Caco-2 (cell line): ENCODE data around the gene WDR48. TPM values are rescaled to one million over a fixed set of nuclear protein-coding genes. Genes with fewer than 3 reads are reported as not detected.

Experiments used
- BruUV-seq: library from RNA; stranded (reverse); fragments of 400-500 nt; replicated peaks from 2 replicates; lab custom pipeline; 2021; lab: Mats Ljungman, UMichigan
- CTCF ChIA-PET: fragments of 300-600 bp; sonication (Branson Sonifier 250); formaldehyde crosslinking; loops from one replicate; lab custom pipeline; 2022; ENCODE audit warnings: antibody characterized with exemption; lab: Charles Lee
- POLR2A ChIA-PET: fragments of 300-600 bp; sonication (Branson Sonifier 250); formaldehyde crosslinking; loops from one replicate; lab custom pipeline; 2022; ENCODE audit warnings: antibody characterized with exemption; lab: Charles Lee
- DNase-seq, 2 experiments: peaks; one replicate each; pipeline versions ENCODE4 v3.0.0 to v3.0.0-alpha.2; 2020 to 2022
- H3K27me3 ChIP-seq: replicated peaks from 2 replicates; pipeline ENCODE4 v1.6.0; 2011; ENCODE audit warnings: low read length; ENCODE audit not compliant: control insufficient read depth, insufficient read depth
- H3K36me3 ChIP-seq: 2 replicates; pipeline ENCODE4 v1.5.1; 2011; ENCODE audit warnings: low read length; ENCODE audit not compliant: control insufficient read depth, insufficient read depth
- H3K4me1 ChIP-seq: fragments of 250-450 bp; sonication (Bioruptor Pico); 2 replicates; pipeline ENCODE4 v1.5.1; 2020; ENCODE audit warnings: mild to moderate bottlenecking
- H3K4me3 ChIP-seq: 2 replicates; pipeline ENCODE4 v1.5.1; 2011; ENCODE audit warnings: low read depth, mild to moderate bottlenecking, control low read depth, low read length
- H3K9me3 ChIP-seq: fragments of 250-450 bp; sonication (Bioruptor Pico); 2 replicates; pipeline ENCODE4 v1.5.1; 2020; ENCODE audit warnings: mild to moderate bottlenecking, moderate library complexity
- H3K27ac Mint-ChIP-seq: one replicate; pipeline ENCODE4 v1.8.0; 2022; ENCODE audit warnings: mixed read lengths; ENCODE audit not compliant: unreplicated experiment
- H3K27me3 Mint-ChIP-seq: one replicate; pipeline ENCODE4 v1.8.0; 2022; ENCODE audit warnings: mixed read lengths; ENCODE audit not compliant: insufficient read depth, unreplicated experiment
- H3K36me3 Mint-ChIP-seq: one replicate; pipeline ENCODE4 v1.8.0; 2022; ENCODE audit warnings: mild to moderate bottlenecking, mixed read lengths; ENCODE audit not compliant: insufficient read depth, unreplicated experiment
- H3K4me1 Mint-ChIP-seq: one replicate; pipeline ENCODE4 v1.8.0; 2022; ENCODE audit warnings: low read depth, mixed read lengths; ENCODE audit not compliant: unreplicated experiment
- H3K4me3 Mint-ChIP-seq: one replicate; pipeline ENCODE4 v1.8.0; 2022; ENCODE audit warnings: mild to moderate bottlenecking, moderate library complexity, mixed read lengths; ENCODE audit not compliant: unreplicated experiment
- H3K9me3 Mint-ChIP-seq: one replicate; pipeline ENCODE4 v1.8.0; 2022; ENCODE audit warnings: mixed read lengths; ENCODE audit not compliant: unreplicated experiment
- CTCF ChIP-seq, 2 experiments: fragments of 200-600 bp in 1 of 2; IDR thresholded peaks; 1 replicate in 1 of 2; 2 replicates in 1 of 2; pipeline versions ENCODE4 v1.5.1 to v1.8.0; 2011 to 2022; ENCODE audit warnings: antibody characterized with exemption in 1 of 2, control low read depth in 1 of 2, inconsistent platforms in 1 of 2, low read depth in 1 of 2, low read length in 1 of 2, mild to moderate bottlenecking in 1 of 2, moderate library complexity in 1 of 2; ENCODE audit not compliant: insufficient read depth in 1 of 2, severe bottlenecking in 1 of 2, unreplicated experiment in 1 of 2
- intact Hi-C: fragments of 100-400 bp; cut with micrococcal nuclease; formaldehyde crosslinking; loops from one replicate; pipeline ENCODE4 v1.10.0; 2022; ENCODE audit not compliant: unreplicated experiment
- total RNA-seq: library from RNA; stranded (reverse); gene quantifications from 2 replicates; pipeline ENCODE4 v1.2.3, GENCODE V29; 2022

WDR48 gene
- total RNA-seq, 1 experiment from 2014 or later = 27.6 TPM

- BruUV-seq = no TSS peak
- POLR2A ChIA-PET = no interaction called here
- CTCF ChIA-PET = no interaction called here
These were observed 38.5 kb upstream of the WDR48 start for GRCh38 chr3:39013289-39013688.

GRCh38 chr3:39013921-39014509 lies 37.8 kb upstream of the WDR48 start:
- no peaks in the 10 kb centered on the region for H3K27me3 ChIP-seq
- H3K27ac Mint-ChIP-seq = no peak overlapping the region
- no peaks in the 10 kb centered on the region for H3K4me1 ChIP-seq
- POLR2A ChIA-PET = no interaction called here
- no peaks in the 10 kb centered on the region for H3K36me3 ChIP-seq
- TF ChIP-seq CTCF (IDR thresholded peaks at IDR 0.05; ENCODE audit: insufficient read depth in 1 of 2, low read depth in 1 of 2, low read length in 1 of 2, severe bottlenecking in 1 of 2, unreplicated experiment in 1 of 2) = no peak
- no peaks in the 10 kb centered on the region for H3K9me3 Mint-ChIP-seq
- no peaks in the 10 kb centered on the region for H3K4me1 Mint-ChIP-seq
- H3K36me3 Mint-ChIP-seq = no peaks in the 10 kb centered on the region
- H3K27me3 Mint-ChIP-seq = peaks cover 16% of the 10 kb centered on the region
- H3K4me3 Mint-ChIP-seq = no peak overlapping the region
- DNase-seq = no peak
- no peak overlapping the region for H3K4me3 ChIP-seq
- intact Hi-C loops = no loop called here
- no TSS peak for BruUV-seq
- CTCF ChIA-PET = no interaction called here
- H3K9me3 ChIP-seq = no peaks in the 10 kb centered on the region

More at GRCh38 chr3:39013289-39013688, 38.5 kb upstream of the WDR48 start:
- H3K27me3 ChIP-seq = no peaks in the 10 kb centered on the region
- Mint-ChIP-seq H3K36me3 (no peaks in the 10 kb centered on the region), H3K4me1 (no peaks in the 10 kb centered on the region), H3K9me3 (no peaks in the 10 kb centered on the region), H3K27ac (no peak overlapping the region), H3K27me3 (peaks cover 15% of the 10 kb centered on the region), H3K4me3 (no peak overlapping the region)
- no peaks in the 10 kb centered on the region for H3K36me3 ChIP-seq
- no peak overlapping the region for H3K4me3 ChIP-seq
- TF ChIP-seq CTCF (IDR thresholded peaks at IDR 0.05; ENCODE audit: insufficient read depth in 1 of 2, low read depth in 1 of 2, low read length in 1 of 2, severe bottlenecking in 1 of 2, unreplicated experiment in 1 of 2) = no peak
- no peak for DNase-seq
- intact Hi-C loops = no loop called here
- no peaks in the 10 kb centered on the region for H3K4me1 ChIP-seq
- H3K9me3 ChIP-seq = no peaks in the 10 kb centered on the region

- H3K36me3 Mint-ChIP-seq = no peaks in the 10 kb centered on the region
- no peak overlapping the region for H3K4me3 Mint-ChIP-seq
- no peaks in the 10 kb centered on the region for H3K9me3 Mint-ChIP-seq
- POLR2A ChIA-PET = no interaction called here
- no peak for DNase-seq
- peaks cover 16% of the 10 kb centered on the region for H3K27me3 Mint-ChIP-seq
- TF ChIP-seq CTCF (IDR thresholded peaks at IDR 0.05; ENCODE audit: insufficient read depth in 1 of 2, low read depth in 1 of 2, low read length in 1 of 2, severe bottlenecking in 1 of 2, unreplicated experiment in 1 of 2) = no peak
- Histone ChIP-seq H3K4me1 (no peaks in the 10 kb centered on the region), H3K9me3 (no peaks in the 10 kb centered on the region), H3K27me3 (no peaks in the 10 kb centered on the region), H3K4me3 (no peak overlapping the region), H3K36me3 (no peaks in the 10 kb centered on the region)
- CTCF ChIA-PET = no interaction called here
- intact Hi-C loops = no loop called here
- no TSS peak for BruUV-seq
- peaks cover 1% of the 10 kb centered on the region for H3K4me1 Mint-ChIP-seq
- H3K27ac Mint-ChIP-seq = no peak overlapping the region
These were observed 36.4 kb upstream of the WDR48 start for GRCh38 chr3:39015418-39015817.
